Aorta (tissue), 5 donors: ENCODE measurements around the gene LSM2. TPM values are rescaled to one million over a fixed set of nuclear protein-coding genes. Genes with fewer than 3 reads are reported as not detected.
"Not testable (repeated sequence)": the region's sequence is repeated elsewhere in the genome, so short reads cannot be mapped to it uniquely, and the experiment has no call there.

Experiments used
- ATAC-seq: fragments of 200-7000 bp; cut with Tn5 transposase; one replicate; pipeline ENCODE4 v1.9.1; 2022; ENCODE audit warnings: moderate library complexity; ENCODE audit not compliant: low FRiP score
- DNase-seq, 2 donors: peaks; one replicate each; pipeline ENCODE4 v3.0.0-alpha.2; 2020
- H3K27ac ChIP-seq, 2 donors: one replicate each; pipeline ENCODE4 v1.5.1; 2013; ENCODE audit warnings: low read length in 2 of 2, mild to moderate bottlenecking in 2 of 2, moderate library complexity in 2 of 2, control low read depth in 1 of 2, inconsistent platforms in 1 of 2, low read depth in 1 of 2
- H3K27me3 ChIP-seq, 2 donors: one replicate each; pipeline ENCODE4 v1.6.1; 2013; ENCODE audit warnings: control low read depth in 1 of 2, low read length in 1 of 2, mild to moderate bottlenecking in 1 of 2, moderate library complexity in 1 of 2; ENCODE audit not compliant: insufficient read depth in 2 of 2, control insufficient read depth in 1 of 2
- H3K36me3 ChIP-seq, 2 donors: one replicate each; pipeline ENCODE4 v1.6.1; 2013; ENCODE audit warnings: control low read depth in 1 of 2, low read length in 1 of 2, mild to moderate bottlenecking in 1 of 2; ENCODE audit not compliant: insufficient read depth in 2 of 2, control insufficient read depth in 1 of 2
- H3K4me1 ChIP-seq, 2 donors: one replicate each; pipeline ENCODE4 v1.6.1; 2013; ENCODE audit warnings: low read length in 2 of 2, control low read depth in 1 of 2, mild to moderate bottlenecking in 1 of 2, moderate library complexity in 1 of 2; ENCODE audit not compliant: insufficient read depth in 2 of 2, control insufficient read depth in 1 of 2
- H3K4me3 ChIP-seq, 2 donors: one replicate each; pipeline ENCODE4 v1.5.1; 2013; ENCODE audit warnings: low read length in 2 of 2, control low read depth in 1 of 2, mild to moderate bottlenecking in 1 of 2
- H3K9me3 ChIP-seq: one replicate; pipeline ENCODE4 v1.6.1; 2013; ENCODE audit warnings: mild to moderate bottlenecking, low read length; ENCODE audit not compliant: control insufficient read depth
- WGBS, 2 donors: extraction: QIAGEN DNeasy Blood & Tissue Kit; methylation state at CpG; one replicate each; pipeline ENCODE4 v1.1.7; 2013; 5-methylcytosine and 5-hydroxymethylcytosine counted together
- intact Hi-C, 2 donors: fragments of 100-400 bp; cut with DNase I; formaldehyde crosslinking; loops; one replicate each; pipeline versions ENCODE4 v1.14.2 to v1.15.0; 2022
- long read RNA-seq, 2 donors: library from polyadenylated mRNA; unstranded; transcript quantifications; one replicate each; pipeline ENCODE4 v2.0.0, GENCODE V29; 2020 to 2021
- polyA plus RNA-seq, 2 donors: library from polyadenylated mRNA; stranded (reverse); fragments of 200-250 nt; gene quantifications; one replicate each; pipeline ENCODE4 v1.2.3, GENCODE V29; 2013
- total RNA-seq, 2 donors: library from RNA; stranded (reverse); fragmentation: NEBNext Ultra II Directional; extraction: Animal tissue kit (Norgen Biotek cat#: 25700); gene quantifications; one replicate each; pipeline ENCODE4 v1.2.1, GENCODE V29; 2021
- donor health status: healthy with polysubstance abuse.
- donor health status: Bipolar disorder and iron deficiency.
- donor health status: DM: no; HTN: no; CAD: no.
- donor health status: DM: no; HTN: no; CAD: no.
- donor health status: DM: yes; HTN: yes; CAD: no.

The LSM2 gene
- 10 to 100 TPM; 32.4 to 33.4 TPM for total RNA-seq
- 10 to 100 TPM; 41.7 to 42.2 TPM for polyA plus RNA-seq
- long read RNA-seq, donor 1, transcript LSM2-208 (5 exons, 876 nt) = major isoform, 15 of 18 reads
- long read RNA-seq, donor 1, partial matches to known transcripts = 0 of 18 reads
- long read RNA-seq, donor 1, other reads (novel, unspliced or antisense) = 2 of 18 reads
- long read RNA-seq, donor 2, transcript LSM2-208 (5 exons, 876 nt) = major isoform, 9 of 10 reads
- long read RNA-seq, donor 2, partial matches to known transcripts = 1 of 10 reads
- long read RNA-seq, donor 2, other reads (novel, unspliced or antisense) = 0 of 10 reads

DNA sequence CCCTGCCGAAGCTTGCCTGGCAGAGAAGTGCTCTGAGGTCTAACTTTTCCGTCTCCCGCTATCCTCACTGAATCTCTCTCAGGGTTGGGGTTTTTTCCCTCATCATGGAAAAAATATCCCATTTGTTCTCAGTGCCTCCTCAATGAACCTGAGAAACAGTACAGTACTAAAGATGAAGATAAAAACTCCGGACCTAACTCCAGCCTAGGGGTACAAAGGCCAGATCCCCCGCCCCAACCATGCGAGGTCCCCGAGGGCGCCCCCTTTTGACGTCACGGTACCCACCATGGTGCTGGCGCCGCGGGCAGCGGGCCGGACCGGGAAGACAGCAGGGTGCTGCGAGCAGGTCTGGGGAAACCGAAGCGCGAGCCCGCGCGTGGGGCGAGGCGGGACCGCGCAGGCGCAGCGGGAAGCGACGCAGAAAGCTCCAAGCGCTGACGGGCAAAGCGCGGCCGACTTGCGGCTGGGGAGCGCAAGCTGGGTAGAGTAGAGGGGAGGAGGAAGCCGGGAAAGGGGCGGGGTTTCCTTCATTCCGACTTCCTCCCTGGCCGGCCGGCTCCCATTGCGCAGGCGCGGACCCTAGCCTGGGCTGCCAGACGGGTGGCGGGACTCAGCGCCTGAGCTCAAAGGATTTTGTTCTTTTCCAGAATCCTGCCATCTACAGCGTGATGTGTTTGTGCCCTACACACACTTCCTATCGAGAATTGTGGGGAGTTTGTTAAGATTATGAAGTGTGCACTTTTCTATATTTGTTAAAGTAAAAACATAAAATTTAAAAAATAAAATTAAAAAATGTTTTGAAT lies at the start of gene LSM2:
Gene LSM2, minus strand, starts transcription at position 497 of the 803 bp plus-strand sequence. Its CDS starts 209 bp downstream, at position 288.
- 0% methylated on average over 50 to 51 of the region's 51 CpGs for WGBS, 2 donors
- intact Hi-C loops = no loop called here
- no peaks in the 10 kb centered on the region for H3K36me3 ChIP-seq

DNA sequence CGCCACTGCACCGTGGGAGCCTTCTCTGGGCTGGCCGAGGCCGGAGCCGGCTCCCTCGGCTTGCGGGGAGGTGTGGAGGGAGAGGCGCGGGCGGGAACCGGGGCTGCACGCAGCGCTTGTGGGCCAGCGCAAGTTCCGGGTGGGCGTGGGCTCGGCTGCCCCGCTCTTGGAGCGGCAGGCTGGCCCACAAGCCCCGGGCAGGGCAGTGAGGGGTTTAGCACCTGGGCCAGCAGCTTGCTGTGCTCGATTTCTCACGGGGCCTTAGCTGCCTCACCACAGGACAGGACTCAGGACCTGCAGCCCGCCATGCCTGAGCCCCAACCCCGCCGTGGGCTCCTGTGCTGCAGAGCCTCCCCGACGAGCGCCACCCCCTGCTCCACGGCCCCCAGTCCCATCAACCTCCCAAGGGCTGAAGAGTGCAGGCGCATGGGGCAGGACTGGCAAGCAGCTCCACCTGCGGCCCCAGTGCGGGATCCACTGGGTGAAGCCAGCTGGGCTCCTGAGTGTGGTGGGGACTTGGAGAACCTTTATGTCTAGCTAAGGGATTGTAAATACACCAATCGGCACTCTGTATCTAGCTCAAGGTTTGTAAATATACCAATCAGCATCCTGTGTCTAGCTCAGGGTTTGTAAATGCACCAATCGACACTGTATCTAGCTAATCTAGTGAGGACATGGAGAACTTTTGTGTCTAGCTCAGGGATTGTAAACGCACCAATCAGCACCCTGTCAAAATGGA lies 45.4 kb upstream of the LSM2 start:
- H3K9me3 ChIP-seq, DNase-seq, H3K27me3 ChIP-seq, H3K27ac ChIP-seq, ATAC-seq, intact Hi-C loops, H3K4me3 ChIP-seq, H3K4me1 ChIP-seq, H3K36me3 ChIP-seq: not testable (repeated sequence)
- 88 to 89% methylated on average over 30 to 35 of the region's 35 CpGs for WGBS, 2 donors

More for the DNA sequence above, at the start of gene LSM2:
- no peaks in the 10 kb centered on the region for H3K27me3 ChIP-seq
- H3K4me3 ChIP-seq = peak within 1 kb of the TSS; percentile 55 to 56
- DNase-seq (peak; percentile 99), ATAC-seq (peak; percentile 99)
- H3K9me3 ChIP-seq = no peaks in the 10 kb centered on the region
- H3K4me1 ChIP-seq = no peaks in the 10 kb centered on the region
- H3K27ac ChIP-seq = peak within 1 kb of the TSS; percentile 69 to 76

DNA sequence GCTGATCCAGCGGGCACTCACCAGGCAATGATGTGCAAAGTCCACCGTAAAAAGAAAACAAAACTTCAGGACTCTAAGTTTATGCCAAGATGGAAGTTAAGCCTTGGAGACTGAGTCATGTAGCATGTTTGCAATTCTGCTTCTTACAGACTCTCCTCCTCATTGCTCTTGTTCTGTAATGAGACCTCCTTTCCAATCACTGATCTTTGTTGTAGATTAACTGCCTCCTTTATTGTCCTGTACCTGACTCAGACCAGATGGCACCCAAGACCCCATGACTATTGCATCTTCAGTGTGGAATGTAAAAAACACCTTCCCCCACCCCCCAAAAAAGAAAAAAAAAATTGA lies 44.7 kb upstream of the LSM2 start:
- no peaks in the 10 kb centered on the region for H3K4me1 ChIP-seq
- WGBS, 2 donors = 34% methylated on average over 2 of the region's 2 CpGs
- H3K4me3 ChIP-seq = no peak overlapping the region
- H3K36me3 ChIP-seq = no peaks in the 10 kb centered on the region
- no peaks in the 10 kb centered on the region for H3K9me3 ChIP-seq
- H3K27ac ChIP-seq = no peak overlapping the region
- DNase-seq = no peak
- no peak for ATAC-seq
- intact Hi-C loops = no loop called here
- H3K27me3 ChIP-seq = no peaks in the 10 kb centered on the region

DNA sequence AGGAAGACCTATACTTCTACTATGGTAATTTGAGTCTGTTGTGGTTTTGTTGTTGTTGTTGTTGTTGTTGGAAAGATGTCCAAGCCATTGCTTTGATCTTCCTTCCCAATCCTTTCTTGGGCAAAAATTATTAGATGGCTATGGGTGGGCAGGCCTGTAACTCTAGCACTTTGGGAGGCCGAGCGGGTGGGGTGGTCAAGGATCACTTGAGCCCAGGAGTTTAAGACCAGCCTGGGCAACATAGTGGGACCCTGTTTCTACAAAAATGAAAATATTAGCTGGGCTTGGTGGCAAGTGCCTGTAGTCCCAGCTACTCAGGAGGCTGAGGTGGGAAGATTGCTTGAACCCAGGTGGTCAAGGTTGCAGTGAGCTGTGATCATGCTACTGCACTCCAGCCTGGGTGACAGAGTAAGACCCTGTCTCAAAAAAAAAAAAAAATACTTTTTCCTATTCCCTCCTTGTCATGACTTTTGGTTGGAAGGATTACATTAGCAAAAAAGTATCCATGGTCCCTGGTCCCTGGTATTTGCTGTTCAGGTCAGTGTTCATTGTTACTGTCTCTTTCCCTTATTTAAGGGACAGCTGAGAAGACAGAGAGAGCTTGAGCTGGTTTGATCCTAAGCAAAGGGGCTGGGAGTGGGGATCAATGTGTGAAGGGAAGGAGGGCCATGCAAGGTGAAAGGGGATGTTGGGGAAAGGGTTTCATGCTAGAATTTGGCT lies 44.2 kb upstream of the LSM2 start:
- no peak overlapping the region for H3K4me3 ChIP-seq
- WGBS, 2 donors = 95 to 97% methylated on average over 2 of the region's 2 CpGs

DNA sequence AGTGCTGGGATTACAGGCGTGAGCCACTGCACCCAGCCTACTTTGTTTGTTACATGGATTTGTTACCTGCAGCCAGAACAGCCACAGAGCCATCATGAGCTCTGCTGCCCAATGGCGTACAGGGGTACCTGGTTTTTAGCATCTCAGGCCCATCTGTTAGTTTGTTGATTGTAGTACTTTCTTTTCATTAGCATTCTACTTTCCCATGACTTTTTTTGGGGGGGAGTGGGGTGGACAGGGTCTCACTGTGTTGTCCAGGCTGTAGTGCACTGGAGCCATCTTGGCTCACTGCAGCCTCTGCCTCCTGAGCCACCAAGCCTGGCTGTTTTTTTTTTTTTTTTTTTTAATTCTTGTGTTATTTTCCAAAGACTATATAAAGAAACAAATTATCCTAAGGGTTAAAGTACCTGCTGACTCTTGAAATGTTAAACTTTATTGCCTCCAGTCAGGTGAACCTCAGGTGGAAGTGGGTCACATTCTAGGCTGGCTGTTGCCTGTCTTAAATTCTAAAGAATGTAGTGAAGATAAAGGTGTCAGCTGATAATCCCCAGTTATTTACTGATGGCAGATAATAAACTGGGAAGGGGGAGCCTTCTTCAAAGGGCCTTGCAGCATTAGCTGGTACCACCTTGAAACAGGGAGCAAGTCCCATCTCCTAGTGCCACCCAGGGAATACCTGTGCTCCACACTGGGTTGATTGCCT lies 40.7 kb upstream of the LSM2 start:
- Histone ChIP-seq H3K36me3 (peaks cover 0 to 2% of the 10 kb centered on the region in 2 donors), H3K4me1 (no peaks in the 10 kb centered on the region), H3K4me3 (no peak overlapping the region), H3K27me3 (no peaks in the 10 kb centered on the region), H3K27ac (no peak overlapping the region), H3K9me3 (no peaks in the 10 kb centered on the region)
- no peak for ATAC-seq
- intact Hi-C loops = no loop called here
- DNase-seq = no peak
- WGBS, 2 donors = 86 to 93% methylated on average over 2 of the region's 2 CpGs

More for the DNA sequence above, 44.2 kb upstream of the LSM2 start:
- no peak for ATAC-seq
- Histone ChIP-seq H3K9me3 (no peaks in the 10 kb centered on the region), H3K36me3 (no peaks in the 10 kb centered on the region), H3K27ac (no peak overlapping the region), H3K27me3 (no peaks in the 10 kb centered on the region), H3K4me1 (no peaks in the 10 kb centered on the region)
- intact Hi-C loops = no loop called here
- DNase-seq = no peak

DNA sequence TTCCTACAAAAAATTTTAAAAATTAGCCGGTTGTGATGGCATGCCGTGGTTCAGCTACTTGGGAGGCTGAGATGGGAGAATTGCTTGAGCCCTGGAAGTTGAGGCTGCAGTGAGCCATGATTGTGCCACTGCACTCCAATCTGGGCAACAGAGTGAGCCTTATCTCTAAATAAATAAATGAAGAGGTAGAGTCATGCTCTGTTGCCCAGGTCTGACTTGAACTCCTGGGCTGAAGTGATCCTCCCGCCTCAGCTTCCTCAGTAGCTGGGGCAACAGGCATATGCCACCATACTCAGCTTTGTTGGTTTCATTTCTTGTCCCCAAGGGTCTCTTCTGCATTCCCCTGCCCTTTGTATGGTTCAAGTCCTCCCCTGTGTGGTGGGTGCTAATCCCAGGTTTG lies 37.7 kb upstream of the LSM2 start:
- Histone ChIP-seq H3K27me3 (no peaks in the 10 kb centered on the region), H3K36me3 (peaks cover 0 to 3% of the 10 kb centered on the region in 2 donors), H3K4me1 (no peaks in the 10 kb centered on the region), H3K4me3 (no peak overlapping the region), H3K9me3 (no peaks in the 10 kb centered on the region), H3K27ac (no peak overlapping the region)
- no peak for DNase-seq
- 93 to 94% methylated on average over 3 of the region's 3 CpGs for whole genome bisulfite sequencing, 2 donors
- intact Hi-C loops = no loop called here
- ATAC-seq = no peak

DNA sequence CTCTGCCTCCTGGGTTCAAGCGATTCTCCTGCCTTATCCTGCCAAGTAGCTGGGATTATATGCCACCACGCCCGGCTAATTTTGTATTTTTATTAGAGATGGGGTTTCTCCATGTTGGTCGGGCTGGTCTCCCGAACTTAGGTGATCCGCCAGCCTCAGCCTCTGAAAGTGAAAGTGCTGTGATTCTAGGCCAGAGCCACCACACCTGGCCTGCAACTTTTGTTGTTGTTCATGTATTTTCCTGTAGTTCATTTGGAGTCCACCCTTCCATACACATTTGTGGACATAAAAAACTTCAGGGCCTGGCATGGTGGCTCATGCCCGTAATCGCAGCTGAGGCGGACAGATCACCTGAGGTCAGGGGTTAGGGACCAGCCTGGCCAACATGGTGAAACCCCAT lies 35.3 kb upstream of the LSM2 start:
- Histone ChIP-seq H3K36me3 (peaks cover 0 to 9% of the 10 kb centered on the region in 2 donors), H3K27ac (no peak overlapping the region), H3K27me3 (no peaks in the 10 kb centered on the region), H3K9me3 (no peaks in the 10 kb centered on the region), H3K4me1 (no peaks in the 10 kb centered on the region), H3K4me3 (no peak overlapping the region)
- DNase-seq (no peak), ATAC-seq (no peak)
- 90% methylated on average over 9 of the region's 9 CpGs for WGBS, 2 donors
- intact Hi-C loops = no loop called here

DNA sequence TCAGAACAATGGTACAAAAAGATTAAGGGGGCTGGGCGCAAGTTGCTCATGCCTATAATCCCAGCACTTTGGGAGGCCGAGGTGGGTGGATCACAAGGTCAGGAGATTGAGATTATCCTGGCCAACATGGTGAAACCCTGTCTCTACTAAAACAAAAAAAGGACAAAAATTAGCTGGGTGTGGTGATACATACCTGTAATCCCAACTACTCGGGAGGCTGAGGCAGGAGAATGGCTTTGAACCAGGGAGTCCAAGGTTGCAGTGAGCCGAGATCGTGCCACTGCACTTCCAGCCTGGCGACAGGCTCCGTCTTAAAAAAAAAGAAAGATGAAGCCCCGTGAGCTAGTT lies 33.0 kb upstream of the LSM2 start:
- ATAC-seq, H3K9me3 ChIP-seq, DNase-seq, H3K4me1 ChIP-seq, H3K27ac ChIP-seq, H3K4me3 ChIP-seq, H3K27me3 ChIP-seq, H3K36me3 ChIP-seq: not testable (repeated sequence)
- intact Hi-C loops = loop anchor here in 1 of 2 donors (10.0 kb wide), 1 partner anchor 155 kb away; the partner anchor contains the start of gene LY6G5C
- 79 to 80% methylated on average over 8 of the region's 8 CpGs for WGBS, 2 donors
